Measurements from ENCODE around the gene RAB8A.
A peak's percentile ranks its signal among the peaks of the same experiment; 100 is the strongest.

Gene RAB8A

GRCh38 chr19:16142032-16142580 lies 30.4 kb downstream of the RAB8A start:
- no peak for DNase-seq (ENCODE audit: low read depth in 3 of 3)

- peak; percentile 31 to 73 (median 55) for DNase-seq (ENCODE audit: low read depth in 3 of 3)
These were observed 31.9 kb downstream of the RAB8A start, which contains the start of gene HSH2D for GRCh38 chr19:16143399-16144215. HSH2D (plus strand) TSS chr19:16143685; CDS start chr19:16148751, 5,066 bp downstream.

GRCh38 chr19:16144216-16144581 lies 32.5 kb downstream of the RAB8A start:
- DNase-seq (ENCODE audit: low read depth in 3 of 3): no peak

GRCh38 chr19:16146112-16146511 lies 34.4 kb downstream of the RAB8A start:
- DNase-seq (ENCODE audit: low read depth in 3 of 3): no peak

GRCh38 chr19:16148443-16149229 lies 36.9 kb downstream of the RAB8A start:
- no peak for DNase-seq (ENCODE audit: low read depth in 3 of 3)

- no peak for DNase-seq (ENCODE audit: low read depth in 3 of 3)
These were observed 42.1 kb downstream of the RAB8A start for GRCh38 chr19:16153582-16154336.

- no peak for DNase-seq (ENCODE audit: low read depth in 3 of 3)
These were observed 42.9 kb downstream of the RAB8A start for GRCh38 chr19:16154557-16154956.

- DNase-seq (ENCODE audit: low read depth in 3 of 3): no peak
These were observed 43.4 kb downstream of the RAB8A start for GRCh38 chr19:16155128-16155527.

- DNase-seq (ENCODE audit: low read depth in 3 of 3): no peak
These were observed 45.2 kb downstream of the RAB8A start for GRCh38 chr19:16156904-16157303.

- DNase-seq (ENCODE audit: low read depth in 3 of 3): no peak
These were observed 45.9 kb downstream of the RAB8A start for GRCh38 chr19:16157601-16158000.

- no peak for DNase-seq (ENCODE audit: low read depth in 3 of 3)
These were observed 48.0 kb downstream of the RAB8A start for GRCh38 chr19:16159655-16160054.

- DNase-seq (ENCODE audit: low read depth in 3 of 3): no peak
These were observed 48.8 kb downstream of the RAB8A start for GRCh38 chr19:16160445-16160942.

- DNase-seq (ENCODE audit: low read depth in 3 of 3): no peak
These were observed 49.4 kb downstream of the RAB8A start for GRCh38 chr19:16160943-16161560.

- DNase-seq (ENCODE audit: low read depth in 3 of 3): no peak
These were observed 50.2 kb downstream of the RAB8A start for GRCh38 chr19:16161840-16162239.

- DNase-seq (ENCODE audit: low read depth in 3 of 3): no peak
These were observed 52.7 kb downstream of the RAB8A start for GRCh38 chr19:16164222-16164890.

GRCh38 chr19:16166417-16166816 lies 54.7 kb downstream of the RAB8A start:
- no peak for DNase-seq (ENCODE audit: low read depth in 3 of 3)

- DNase-seq (ENCODE audit: low read depth in 3 of 3): no peak
These were observed 55.4 kb downstream of the RAB8A start for GRCh38 chr19:16167055-16167454.

GRCh38 chr19:16168465-16169081 lies 56.9 kb downstream of the RAB8A start:
- no peak for DNase-seq (ENCODE audit: low read depth in 3 of 3)

GRCh38 chr19:16170134-16170533 lies 58.4 kb downstream of the RAB8A start:
- DNase-seq (ENCODE audit: low read depth in 3 of 3): no peak

- no peak for DNase-seq (ENCODE audit: low read depth in 3 of 3)
These were observed 64.3 kb downstream of the RAB8A start for GRCh38 chr19:16175954-16176353.
